Measurements from ENCODE around the gene GPR87.

GPR87 gene

GRCh38 chr3:151345859-151346258 lies 29.2 kb upstream of the GPR87 start:
- H3K9ac ChIP-seq (ENCODE audit: low read depth, low read length, poor library complexity, severe bottlenecking): no peak overlapping the region

GRCh38 chr3:151331696-151332095 lies 15.1 kb upstream of the GPR87 start:
- Histone ChIP-seq H3K4me2 (ENCODE audit: low read depth, low read length, poor library complexity, severe bottlenecking) (no peak overlapping the region), H3K36me3 (ENCODE audit: insufficient read depth, low read length) (no peaks in the 10 kb centered on the region), H3K9me3 (ENCODE audit: insufficient read depth, low read depth, low read length) (no peaks in the 10 kb centered on the region), H3K4me1 (ENCODE audit: insufficient read depth, low read length, poor library complexity, severe bottlenecking) (peaks cover 14% of the 10 kb centered on the region), H3F3A (ENCODE audit: low read depth) (no peaks in the 10 kb centered on the region), H3K9ac (ENCODE audit: low read depth, low read length, poor library complexity, severe bottlenecking) (no peak overlapping the region), H2AFZ (ENCODE audit: low read length) (no peak overlapping the region), H3K4me3 (ENCODE audit: low read length, poor library complexity, severe bottlenecking) (no peak overlapping the region), H3K27me3 (ENCODE audit: insufficient read depth, low read length, poor library complexity, severe bottlenecking) (no peaks in the 10 kb centered on the region), H4K20me1 (ENCODE audit: insufficient read depth, low read length, poor library complexity, severe bottlenecking) (no peaks in the 10 kb centered on the region), H3K9me2 (replicated peaks; ENCODE audit: low read depth, low read length) (no peaks in the 10 kb centered on the region), H3K79me2 (ENCODE audit: insufficient read depth, low read length) (no peaks in the 10 kb centered on the region)
- TF ChIP-seq, protein P1, sequence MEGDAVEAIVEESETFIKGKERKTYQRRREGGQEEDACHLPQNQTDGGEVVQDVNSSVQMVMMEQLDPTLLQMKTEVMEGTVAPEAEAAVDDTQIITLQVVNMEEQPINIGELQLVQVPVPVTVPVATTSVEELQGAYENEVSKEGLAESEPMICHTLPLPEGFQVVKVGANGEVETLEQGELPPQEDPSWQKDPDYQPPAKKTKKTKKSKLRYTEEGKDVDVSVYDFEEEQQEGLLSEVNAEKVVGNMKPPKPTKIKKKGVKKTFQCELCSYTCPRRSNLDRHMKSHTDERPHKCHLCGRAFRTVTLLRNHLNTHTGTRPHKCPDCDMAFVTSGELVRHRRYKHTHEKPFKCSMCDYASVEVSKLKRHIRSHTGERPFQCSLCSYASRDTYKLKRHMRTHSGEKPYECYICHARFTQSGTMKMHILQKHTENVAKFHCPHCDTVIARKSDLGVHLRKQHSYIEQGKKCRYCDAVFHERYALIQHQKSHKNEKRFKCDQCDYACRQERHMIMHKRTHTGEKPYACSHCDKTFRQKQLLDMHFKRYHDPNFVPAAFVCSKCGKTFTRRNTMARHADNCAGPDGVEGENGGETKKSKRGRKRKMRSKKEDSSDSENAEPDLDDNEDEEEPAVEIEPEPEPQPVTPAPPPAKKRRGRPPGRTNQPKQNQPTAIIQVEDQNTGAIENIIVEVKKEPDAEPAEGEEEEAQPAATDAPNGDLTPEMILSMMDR (conservative IDR thresholded peaks at IDR 0.05; ENCODE audit: low read length): no peak
- no peak for TF ChIP-seq EZH2phosphoT487 (IDR thresholded peaks at IDR 0.05; ENCODE audit: borderline replicate concordance)

More at GRCh38 chr3:151345859-151346258, 29.2 kb upstream of the GPR87 start:
- H4K20me1 ChIP-seq (ENCODE audit: insufficient read depth, low read length, poor library complexity, severe bottlenecking): no peaks in the 10 kb centered on the region
- peaks cover 29% of the 10 kb centered on the region for H3K4me1 ChIP-seq (ENCODE audit: insufficient read depth, low read length, poor library complexity, severe bottlenecking)
- no peaks in the 10 kb centered on the region for H3K9me2 ChIP-seq (replicated peaks; ENCODE audit: low read depth, low read length)
- peak overlapping the region; percentile 2 for H3K4me2 ChIP-seq (ENCODE audit: low read depth, low read length, poor library complexity, severe bottlenecking)
- H3K9me3 ChIP-seq (ENCODE audit: insufficient read depth, low read depth, low read length): no peaks in the 10 kb centered on the region
- H3K4me3 ChIP-seq (ENCODE audit: low read length, poor library complexity, severe bottlenecking): no peak overlapping the region
- no peak overlapping the region for H2AFZ ChIP-seq (ENCODE audit: low read length)
- no peaks in the 10 kb centered on the region for H3K27me3 ChIP-seq (ENCODE audit: insufficient read depth, low read length, poor library complexity, severe bottlenecking)
- no peaks in the 10 kb centered on the region; the same call in 1 of the 2 replicates for H3F3A ChIP-seq (ENCODE audit: low read depth)
- H3K36me3 ChIP-seq (ENCODE audit: insufficient read depth, low read length): peaks cover 11% of the 10 kb centered on the region; the same call in 1 of the 2 replicates
- no peaks in the 10 kb centered on the region for H3K79me2 ChIP-seq (ENCODE audit: insufficient read depth, low read length)
- TF ChIP-seq EZH2phosphoT487 (IDR thresholded peaks at IDR 0.05; ENCODE audit: borderline replicate concordance): no peak
- TF ChIP-seq, protein P1 (conservative IDR thresholded peaks at IDR 0.05; ENCODE audit: low read length): no peak

DNA sequence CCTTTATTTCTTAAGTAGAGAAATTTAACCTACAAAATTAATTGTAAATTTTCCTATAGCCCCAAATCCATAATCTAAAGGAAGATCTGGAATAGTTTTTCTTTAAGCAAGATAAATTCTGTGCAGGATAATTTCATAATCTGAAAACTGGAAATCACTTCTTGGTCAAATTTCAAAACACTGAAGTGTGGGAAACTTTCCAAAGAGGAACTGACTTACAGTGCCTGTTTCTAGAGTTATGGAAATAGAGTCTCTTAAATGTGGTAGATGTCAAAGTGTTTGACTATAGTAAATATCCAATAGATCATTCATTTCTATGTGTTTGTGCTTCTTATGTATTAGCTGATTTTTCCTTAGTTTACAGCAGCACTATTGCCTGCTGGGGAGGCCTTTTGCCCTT lies 14.3 kb upstream of the GPR87 start:
- TF ChIP-seq EZH2phosphoT487 (IDR thresholded peaks at IDR 0.05; ENCODE audit: borderline replicate concordance): no peak
- TF ChIP-seq, protein P1 (conservative IDR thresholded peaks at IDR 0.05; ENCODE audit: low read length): no peak
- no peak overlapping the region for H3K4me2 ChIP-seq (ENCODE audit: low read depth, low read length, poor library complexity, severe bottlenecking)
- H3K79me2 ChIP-seq (ENCODE audit: insufficient read depth, low read length): no peaks in the 10 kb centered on the region
- no peak overlapping the region for H2AFZ ChIP-seq (ENCODE audit: low read length)
- H3F3A ChIP-seq (ENCODE audit: low read depth): no peaks in the 10 kb centered on the region
- H4K20me1 ChIP-seq (ENCODE audit: insufficient read depth, low read length, poor library complexity, severe bottlenecking): no peaks in the 10 kb centered on the region
- no peak overlapping the region for H3K9ac ChIP-seq (ENCODE audit: low read depth, low read length, poor library complexity, severe bottlenecking)
- no peaks in the 10 kb centered on the region for H3K9me3 ChIP-seq (ENCODE audit: insufficient read depth, low read depth, low read length)
- H3K4me3 ChIP-seq (ENCODE audit: low read length, poor library complexity, severe bottlenecking): no peak overlapping the region
- no peaks in the 10 kb centered on the region for H3K9me2 ChIP-seq (replicated peaks; ENCODE audit: low read depth, low read length)
- H3K4me1 ChIP-seq (ENCODE audit: insufficient read depth, low read length, poor library complexity, severe bottlenecking): peaks cover 14% of the 10 kb centered on the region
- H3K36me3 ChIP-seq (ENCODE audit: insufficient read depth, low read length): no peaks in the 10 kb centered on the region
- no peaks in the 10 kb centered on the region for H3K27me3 ChIP-seq (ENCODE audit: insufficient read depth, low read length, poor library complexity, severe bottlenecking)

Data from Loucy (cell line).